GM21723 (cell line): ENCODE data around the gene FHIT.

Experiments
- ATAC-seq: cut with Tn5 transposase; IDR thresholded peaks from one replicate; pipeline ENCODE4 v1.9.1; 2021; ENCODE audit warnings: mild to moderate bottlenecking, moderate library complexity; ENCODE audit not compliant: unreplicated experiment

The FHIT gene

DNA sequence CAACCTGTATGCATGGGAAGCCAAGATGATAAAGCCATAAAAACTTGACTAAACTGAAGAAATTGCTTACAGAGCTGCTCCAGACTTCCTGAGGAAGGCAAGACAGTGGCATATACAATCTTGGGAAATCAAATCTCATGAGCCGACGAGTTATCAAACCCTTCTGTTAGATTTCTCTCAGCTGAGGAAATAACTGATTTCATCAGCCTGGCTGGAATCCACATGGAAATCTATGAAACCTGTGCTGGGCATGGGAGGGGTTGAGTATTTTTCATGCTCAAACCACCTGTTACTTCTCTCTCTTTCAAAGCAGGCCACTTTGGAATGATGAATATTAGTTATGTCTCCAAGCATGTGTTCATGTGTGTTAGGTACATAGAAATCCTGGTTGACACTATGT is 727.7 kb downstream of the FHIT start:
- no peak for ATAC-seq

- ATAC-seq = no peak
Measured at GRCh38 chr3:60517134-60517533, 734.1 kb downstream of the FHIT start.

DNA sequence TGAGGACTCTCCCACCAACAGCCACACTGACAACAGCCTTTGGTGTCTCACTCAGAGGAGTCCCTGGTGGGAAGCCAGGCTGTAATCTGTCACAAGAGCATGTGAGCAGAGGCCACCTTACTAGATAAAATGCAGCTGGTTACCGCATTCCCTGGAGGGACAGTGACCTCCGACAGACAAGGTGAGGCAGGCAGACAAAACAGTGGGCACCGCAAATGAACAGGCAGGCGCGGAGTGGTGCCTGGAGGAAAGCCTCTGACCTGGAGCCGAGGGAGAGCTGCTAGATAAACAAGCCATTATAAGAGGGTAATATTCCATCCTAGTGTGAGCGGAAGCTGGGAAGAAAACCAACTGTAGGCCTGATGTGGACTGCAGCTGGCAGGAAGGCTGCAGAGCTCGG is 736.4 kb downstream of the FHIT start:
- ATAC-seq = no peak

- ATAC-seq = no peak
Measured at GRCh38 chr3:60514085-60514649, 737.1 kb downstream of the FHIT start.

DNA sequence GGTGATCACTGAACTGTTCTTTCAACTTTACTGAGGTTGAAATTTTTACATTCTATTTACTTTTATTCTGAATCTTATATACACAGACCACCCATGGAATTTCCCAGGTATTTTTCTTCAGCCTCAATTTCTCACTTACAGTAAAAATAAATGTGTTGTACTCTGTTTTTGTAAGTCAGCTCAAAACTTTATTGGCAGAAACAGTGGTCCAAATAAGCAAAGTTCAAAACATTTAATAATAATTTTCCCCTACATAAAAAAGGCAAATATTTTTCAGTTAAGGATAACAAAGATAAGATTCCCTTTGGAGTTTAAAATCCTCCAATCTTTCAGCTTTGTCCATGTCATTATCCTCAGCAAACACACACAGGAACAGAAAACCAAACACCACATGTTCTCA is 738.0 kb downstream of the FHIT start:
- no peak for ATAC-seq

GRCh38 chr3:60512506-60512905 is 738.7 kb downstream of the FHIT start:
- no peak for ATAC-seq

- no peak for ATAC-seq
Measured at GRCh38 chr3:60509471-60509870, 741.8 kb downstream of the FHIT start.

DNA sequence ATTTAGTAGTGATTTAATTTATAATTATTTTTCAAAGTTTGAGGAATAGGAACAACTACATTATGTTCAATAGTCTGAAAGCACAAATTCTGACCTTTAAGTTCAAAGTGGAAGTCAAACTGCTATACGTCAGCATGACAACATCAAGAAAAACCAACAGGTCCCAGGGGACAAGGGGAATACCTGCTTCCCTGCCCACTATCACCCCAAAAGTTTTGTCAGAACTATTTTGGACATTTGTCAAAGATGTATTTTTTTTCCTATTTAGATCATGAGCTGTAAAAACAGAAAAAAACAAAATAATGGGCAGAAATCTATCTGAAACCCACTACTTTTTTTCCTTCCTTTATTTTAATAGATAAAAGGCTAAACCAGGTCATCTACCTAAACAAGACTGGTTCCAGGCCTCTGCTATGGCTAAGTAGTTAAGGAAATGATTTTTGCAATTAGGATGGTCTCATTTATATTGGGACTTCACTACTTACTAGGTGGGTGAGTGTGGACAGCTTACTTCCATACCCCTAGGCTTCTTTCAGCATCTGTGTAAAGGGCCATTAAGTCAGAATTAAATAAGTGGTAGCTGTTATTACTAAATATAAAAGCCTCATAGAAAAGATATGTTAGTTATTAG is 746.3 kb downstream of the FHIT start:
- ATAC-seq = no peak

DNA sequence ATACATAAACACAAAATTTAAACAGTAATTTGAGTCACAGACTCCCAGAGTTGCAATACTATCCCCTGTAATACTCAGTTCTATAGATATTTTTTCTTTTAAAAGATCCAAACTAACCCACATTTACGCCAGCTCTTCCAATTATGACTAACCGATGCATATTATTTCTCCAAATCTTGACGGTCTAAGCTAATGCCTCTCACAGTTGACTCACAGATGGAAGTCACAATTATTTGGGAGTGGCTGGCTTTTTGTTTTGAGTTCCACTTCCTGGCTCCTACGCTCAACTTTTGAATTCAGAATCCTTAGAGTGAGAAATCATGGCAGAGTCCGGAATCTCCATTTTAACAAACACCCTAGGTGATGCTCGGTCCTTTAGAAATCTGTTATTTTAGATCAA is 749.9 kb downstream of the FHIT start:
- no peak for ATAC-seq

GRCh38 chr3:60497902-60498301 is 753.4 kb downstream of the FHIT start:
- no peak for ATAC-seq

DNA sequence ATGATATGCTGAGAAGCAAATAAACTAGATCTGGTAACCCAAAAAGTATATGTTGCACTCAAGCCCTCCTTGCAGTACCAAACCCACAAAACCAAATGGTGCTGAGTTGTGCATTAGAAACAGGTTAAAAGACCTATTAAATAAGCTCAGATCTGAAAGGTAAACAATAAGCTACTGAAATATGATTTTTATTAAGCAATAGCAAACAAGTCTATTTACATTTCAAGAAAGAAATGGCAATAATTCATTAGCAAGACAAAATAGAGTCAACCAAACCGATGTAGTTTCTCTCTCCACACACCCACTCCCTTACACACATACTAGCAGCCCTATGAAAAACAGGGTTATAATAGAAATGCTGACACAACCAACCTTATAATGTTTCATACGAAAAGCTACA is 760.3 kb downstream of the FHIT start:
- ATAC-seq = no peak

- no peak for ATAC-seq
Measured at GRCh38 chr3:60475096-60475495, 776.2 kb downstream of the FHIT start.

DNA sequence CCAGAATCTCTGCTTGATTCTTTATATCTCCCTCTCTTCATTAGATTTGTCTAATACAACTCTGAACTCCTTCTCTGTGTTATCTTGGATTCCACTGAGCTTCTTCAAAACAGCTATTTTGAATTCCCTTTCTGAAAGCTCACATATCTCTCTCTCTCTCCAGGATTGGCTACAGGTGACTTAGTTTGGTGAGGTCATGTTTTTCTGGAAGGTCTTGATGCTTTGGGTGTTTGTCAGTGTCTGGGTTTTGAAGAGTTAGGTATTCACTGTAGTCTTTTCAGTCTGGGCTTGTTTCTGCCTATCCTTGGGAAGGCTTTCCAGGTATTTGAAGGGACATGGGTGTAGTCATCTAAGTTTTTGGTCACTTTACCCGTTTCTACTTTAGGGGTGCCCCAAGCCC is 781.8 kb downstream of the FHIT start:
- ATAC-seq = no peak

DNA sequence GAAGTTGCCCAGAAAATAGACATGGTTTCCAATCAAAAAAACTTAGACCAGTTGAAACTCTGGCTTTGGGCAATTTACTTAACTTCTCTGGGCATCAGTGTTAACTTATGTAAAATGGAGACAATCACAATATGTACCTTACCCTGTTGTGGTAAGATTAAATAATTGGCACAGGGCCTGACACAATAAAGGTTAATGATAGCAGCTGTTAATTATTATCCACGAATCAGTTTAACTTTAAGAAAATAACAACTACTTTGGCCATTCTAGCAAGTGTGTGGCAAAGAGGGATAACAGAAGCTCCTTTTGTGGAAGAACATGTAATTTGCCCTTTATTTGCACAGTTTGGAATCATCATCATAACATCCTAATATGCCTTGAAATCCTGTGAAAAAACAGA is 787.6 kb downstream of the FHIT start:
- no peak for ATAC-seq

- ATAC-seq = no peak
Measured at GRCh38 chr3:60461267-60461666, 790.0 kb downstream of the FHIT start.

- no peak for ATAC-seq
Measured at GRCh38 chr3:60456180-60456579, 795.1 kb downstream of the FHIT start.

GRCh38 chr3:60453326-60453725 is 797.9 kb downstream of the FHIT start:
- no peak for ATAC-seq

DNA sequence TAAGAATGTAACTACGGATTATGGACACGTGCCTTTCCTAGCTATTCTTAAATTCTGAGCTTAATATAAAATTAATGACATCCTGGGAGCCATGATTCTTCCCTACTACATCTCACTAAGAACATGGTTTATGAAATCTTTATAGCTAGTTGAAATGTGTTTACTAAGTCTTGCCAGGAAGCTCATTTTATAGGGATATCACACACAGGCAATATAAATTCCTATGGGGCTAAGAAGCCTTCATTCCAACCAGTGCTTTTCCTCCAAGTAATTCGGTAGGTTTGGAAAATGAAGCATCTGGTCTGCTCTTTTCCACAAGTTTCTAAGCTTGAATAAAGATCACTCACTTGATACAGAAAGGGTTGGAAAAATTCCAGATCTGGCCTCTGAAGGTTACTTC is 802.6 kb downstream of the FHIT start:
- no peak for ATAC-seq

DNA sequence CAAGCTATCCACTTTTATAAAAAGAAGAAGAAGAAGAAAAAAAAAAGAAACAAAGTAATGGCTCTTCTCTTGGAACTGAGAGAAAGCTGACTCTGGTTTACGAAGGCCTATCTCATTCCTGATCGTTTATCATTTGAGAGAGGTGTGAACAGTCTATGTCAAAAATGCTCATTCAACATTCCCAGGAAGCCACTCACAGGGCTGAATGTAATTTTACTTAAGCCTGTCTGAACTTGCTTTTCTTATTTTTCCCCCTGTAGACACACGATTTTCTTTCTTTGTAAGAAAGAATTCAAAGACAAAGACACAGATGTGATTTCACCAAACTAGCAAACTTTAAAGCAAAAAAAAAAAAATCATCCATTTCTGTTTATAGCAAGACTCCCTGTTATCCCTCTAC is 805.8 kb downstream of the FHIT start:
- no peak for ATAC-seq

- ATAC-seq = no peak
Measured at GRCh38 chr3:60444898-60445437, 806.3 kb downstream of the FHIT start.

- no peak for ATAC-seq
Measured at GRCh38 chr3:60440869-60441268, 810.4 kb downstream of the FHIT start.

DNA sequence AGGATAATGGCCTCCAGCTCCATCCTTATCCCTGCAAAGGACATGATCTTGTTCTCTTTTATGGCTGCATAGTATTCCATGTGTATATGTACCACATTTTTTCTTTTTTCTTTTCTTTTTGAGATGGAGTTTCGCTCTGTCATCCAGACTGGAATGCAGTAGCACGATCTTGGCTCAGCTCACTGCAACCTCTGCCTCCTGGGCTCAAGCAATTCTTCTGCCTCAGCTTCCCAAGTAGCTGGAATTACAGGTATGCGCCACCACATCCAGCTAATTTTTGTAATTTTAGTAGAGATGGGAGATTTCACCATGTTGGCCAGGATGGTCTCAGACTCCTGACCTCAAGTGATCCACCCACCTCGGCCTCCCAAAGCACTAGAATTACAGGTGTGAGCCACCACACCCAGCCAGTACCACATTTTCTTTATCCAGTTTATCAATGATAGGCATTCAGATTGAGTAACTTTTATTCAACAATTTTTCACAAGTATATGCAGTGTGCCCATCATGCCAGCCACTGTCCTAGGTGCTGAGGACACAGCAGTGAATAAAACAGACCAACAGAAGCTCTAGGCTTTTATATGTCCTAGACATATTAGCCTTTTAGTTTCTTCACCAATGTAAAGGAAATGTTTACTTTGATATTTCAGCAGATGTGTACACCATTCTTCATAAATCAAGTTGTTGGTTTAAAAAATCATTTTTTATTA is 815.2 kb downstream of the FHIT start:
- no peak for ATAC-seq
